IPS-20b (cell line): ENCODE data around the gene PSMB3.

Experiments
- H3K27ac ChIP-seq: one replicate; pipeline ENCODE4 v1.5.1; 2013; ENCODE audit warnings: low read length
- H3K27me3 ChIP-seq: 2 replicates; pipeline ENCODE4 v1.6.1; 2013; ENCODE audit warnings: mild to moderate bottlenecking, low read length, inconsistent platforms; ENCODE audit not compliant: insufficient read depth
- H3K36me3 ChIP-seq: 2 replicates; pipeline ENCODE4 v1.6.1; 2013; ENCODE audit warnings: low read depth, mild to moderate bottlenecking, inconsistent platforms, low read length, moderate library complexity; ENCODE audit not compliant: insufficient read depth
- H3K4me1 ChIP-seq: 2 replicates; pipeline ENCODE4 v1.6.1; 2013; ENCODE audit warnings: mild to moderate bottlenecking, control low read depth, inconsistent platforms, low read length, moderate library complexity; ENCODE audit not compliant: insufficient read depth
- H3K4me3 ChIP-seq: 2 replicates; pipeline ENCODE4 v1.5.1; 2013; ENCODE audit warnings: mild to moderate bottlenecking, low read length, inconsistent platforms
- H3K9ac ChIP-seq: 2 replicates; pipeline ENCODE4 v1.6.1; 2013; ENCODE audit warnings: low read depth, mild to moderate bottlenecking, inconsistent platforms, low read length, moderate library complexity
- H3K9me3 ChIP-seq: 2 replicates; pipeline ENCODE4 v1.6.1; 2013; ENCODE audit warnings: mild to moderate bottlenecking, low read depth, low read length, inconsistent platforms; ENCODE audit not compliant: insufficient read depth

The PSMB3 gene

DNA sequence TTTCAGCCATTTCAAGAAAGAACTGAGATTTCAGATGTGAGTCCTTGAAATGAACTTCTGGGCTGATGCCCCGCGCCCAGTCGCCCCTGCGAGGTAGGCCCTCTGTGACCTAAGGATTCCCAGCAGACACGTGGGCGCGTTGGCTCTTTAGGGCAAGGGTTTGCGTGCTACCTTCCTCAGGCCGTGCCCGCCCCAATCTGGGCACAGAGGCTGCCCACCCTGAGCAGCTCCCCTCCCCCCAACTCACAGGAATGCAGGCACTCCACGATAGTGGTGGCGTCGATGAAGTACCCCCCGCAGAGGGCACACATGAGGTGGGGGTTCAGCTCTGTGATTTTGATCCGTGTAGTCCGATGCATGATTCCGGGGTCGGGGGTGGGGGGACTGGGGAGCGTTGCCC lies 12.5 kb upstream of the PSMB3 start:
- Histone ChIP-seq H3K4me3 (no peak overlapping the region), H3K4me1 (peaks cover 10% of the 10 kb centered on the region)

DNA sequence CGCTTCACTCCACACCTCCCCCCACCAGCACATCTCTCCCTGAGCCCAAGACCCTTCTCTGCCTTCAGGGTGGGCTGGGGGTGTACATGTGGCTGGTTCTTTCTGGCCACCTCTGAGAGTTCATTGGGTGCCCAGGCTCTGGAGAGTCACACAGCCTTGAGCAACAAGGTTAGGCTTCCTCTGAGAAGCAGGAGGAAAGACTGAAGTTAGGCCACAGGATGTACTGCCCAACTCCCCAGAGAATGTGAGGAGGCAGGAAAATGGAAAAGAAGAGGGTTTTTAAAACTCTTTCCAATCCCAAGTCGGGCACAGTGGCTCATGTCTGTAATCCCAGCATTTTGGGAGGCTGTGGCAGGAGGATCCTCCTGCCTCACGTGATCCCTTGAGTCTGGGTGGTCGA lies 11.7 kb upstream of the PSMB3 start:
- H3K27ac ChIP-seq, result no peak overlapping the region
- H3K4me1 ChIP-seq, result peaks cover 12% of the 10 kb centered on the region
- no peak overlapping the region for H3K4me3 ChIP-seq
- no peak overlapping the region for H3K9ac ChIP-seq
- H3K27me3 ChIP-seq, result no peaks in the 10 kb centered on the region
- H3K36me3 ChIP-seq, result peaks cover 48% of the 10 kb centered on the region
- H3K9me3 ChIP-seq, result no peaks in the 10 kb centered on the region

More for the DNA sequence above, 12.5 kb upstream of the PSMB3 start:
- no peak overlapping the region for H3K9ac ChIP-seq
- H3K9me3 ChIP-seq, result no peaks in the 10 kb centered on the region
- no peaks in the 10 kb centered on the region for H3K27me3 ChIP-seq
- H3K36me3 ChIP-seq, result peaks cover 54% of the 10 kb centered on the region
- H3K27ac ChIP-seq, result no peak overlapping the region

DNA sequence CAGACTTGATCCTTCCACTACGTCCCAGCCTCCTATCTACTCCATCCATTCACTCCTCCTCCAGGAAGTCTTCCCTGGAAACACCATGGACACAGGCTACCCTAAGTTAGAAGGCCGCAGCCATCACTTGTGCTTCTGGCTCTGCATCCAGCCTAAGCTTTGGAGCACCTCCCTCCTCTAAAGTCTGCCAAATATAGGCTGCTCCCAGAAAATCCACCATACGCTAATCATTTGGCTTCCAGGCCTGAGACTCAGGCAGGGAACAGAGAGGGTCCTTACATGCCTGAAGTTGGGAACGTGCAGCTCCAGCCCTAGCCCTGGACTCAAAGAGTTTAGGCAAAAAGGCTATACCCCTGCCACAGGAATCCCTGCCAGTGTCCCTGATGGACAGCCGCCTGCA lies 11.1 kb upstream of the PSMB3 start:
- no peak overlapping the region for H3K9ac ChIP-seq
- H3K4me3 ChIP-seq, result no peak overlapping the region
- peaks cover 18% of the 10 kb centered on the region for H3K4me1 ChIP-seq
- H3K27ac ChIP-seq, result no peak overlapping the region
- H3K9me3 ChIP-seq, result no peaks in the 10 kb centered on the region
- no peaks in the 10 kb centered on the region for H3K27me3 ChIP-seq
- peaks cover 42% of the 10 kb centered on the region for H3K36me3 ChIP-seq

DNA sequence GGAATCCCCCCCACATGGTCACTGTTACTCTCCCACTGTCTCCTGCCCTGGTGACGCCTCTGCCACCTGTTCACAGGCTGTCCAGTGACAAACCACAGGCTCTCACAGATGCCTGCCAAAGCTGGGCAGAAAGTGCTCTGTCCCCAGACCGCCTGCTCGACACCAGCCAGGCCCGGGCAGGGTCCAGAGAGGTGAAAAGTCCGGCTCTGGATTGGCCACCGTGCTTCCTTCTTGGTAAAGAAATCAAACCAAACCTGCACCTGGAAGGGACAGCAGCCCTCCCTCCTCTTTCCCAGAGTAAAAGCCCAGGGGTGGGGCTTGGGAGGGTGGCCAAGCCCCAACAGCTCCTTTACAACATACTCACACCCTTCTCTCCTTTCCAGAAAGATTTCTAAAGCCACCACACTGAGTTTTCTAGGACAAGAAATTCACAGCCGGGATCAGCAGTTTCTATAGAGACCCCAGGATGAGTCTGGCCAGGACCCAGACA lies 10.6 kb upstream of the PSMB3 start:
- peaks cover 40% of the 10 kb centered on the region for H3K36me3 ChIP-seq
- peaks cover 23% of the 10 kb centered on the region for H3K4me1 ChIP-seq
- no peak overlapping the region for H3K9ac ChIP-seq
- H3K4me3 ChIP-seq, result no peak overlapping the region
- H3K27ac ChIP-seq, result peak overlapping the region; percentile 29
- H3K27me3 ChIP-seq, result no peaks in the 10 kb centered on the region
- H3K9me3 ChIP-seq, result no peaks in the 10 kb centered on the region

- H3K4me3 ChIP-seq, result no peak overlapping the region
- H3K9ac ChIP-seq, result no peak overlapping the region
- no peaks in the 10 kb centered on the region for H3K27me3 ChIP-seq
- H3K27ac ChIP-seq, result peak overlapping the region; percentile 29
- H3K9me3 ChIP-seq, result no peaks in the 10 kb centered on the region
- H3K36me3 ChIP-seq, result peaks cover 33% of the 10 kb centered on the region
- H3K4me1 ChIP-seq, result peaks cover 23% of the 10 kb centered on the region
These were observed 9.9 kb upstream of the PSMB3 start for GRCh38 chr17:38742411-38743308.

- Histone ChIP-seq H3K4me3 (peak overlapping the region; percentile 44; the same call in 1 of the 2 replicates), H3K4me1 (peaks cover 23% of the 10 kb centered on the region), H3K27ac (no peak overlapping the region), H3K9me3 (no peaks in the 10 kb centered on the region), H3K9ac (peak overlapping the region; percentile 42; the same call in 1 of the 2 replicates), H3K27me3 (no peaks in the 10 kb centered on the region), H3K36me3 (peaks cover 23% of the 10 kb centered on the region)
These were observed 8.9 kb upstream of the PSMB3 start for GRCh38 chr17:38743556-38744171.

DNA sequence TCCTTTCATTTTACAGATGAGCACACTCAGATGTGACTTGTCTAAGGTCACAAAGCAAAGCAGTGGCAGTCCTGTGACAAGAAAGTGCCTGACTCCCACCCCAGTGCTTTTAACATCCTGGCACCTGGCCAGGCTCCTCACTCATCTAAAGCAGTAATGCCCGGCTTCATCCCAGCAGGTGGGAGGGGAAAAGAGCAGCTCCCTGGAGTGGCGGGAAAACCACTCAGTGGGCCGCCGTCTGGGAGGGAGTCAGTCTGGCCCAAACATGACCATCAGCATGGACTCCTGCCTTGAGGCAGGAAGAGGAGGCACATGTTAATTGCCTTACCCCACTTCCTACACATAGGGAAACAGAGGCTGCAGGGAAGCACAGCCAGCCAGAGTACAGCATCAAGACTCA lies 7.0 kb upstream of the PSMB3 start:
- H3K9me3 ChIP-seq, result no peaks in the 10 kb centered on the region
- H3K27ac ChIP-seq, result no peak overlapping the region
- peaks cover 8% of the 10 kb centered on the region; the same call in 1 of the 2 replicates for H3K36me3 ChIP-seq
- H3K9ac ChIP-seq, result peak overlapping the region; percentile 95; the same call in 1 of the 2 replicates
- peak overlapping the region; percentile 85; the same call in 1 of the 2 replicates for H3K4me3 ChIP-seq
- H3K4me1 ChIP-seq, result peaks cover 25% of the 10 kb centered on the region
- H3K27me3 ChIP-seq, result peaks cover 7% of the 10 kb centered on the region; the same call in 1 of the 2 replicates

GRCh38 chr17:38746004-38746848 lies 6.3 kb upstream of the PSMB3 start:
- H3K27me3 ChIP-seq, result peaks cover 14% of the 10 kb centered on the region; the same call in 1 of the 2 replicates
- peak overlapping the region; percentile 95; the same call in 1 of the 2 replicates for H3K9ac ChIP-seq
- peaks cover 25% of the 10 kb centered on the region for H3K4me1 ChIP-seq
- H3K36me3 ChIP-seq, result peaks cover 8% of the 10 kb centered on the region; the same call in 1 of the 2 replicates
- peak overlapping the region; percentile 92 for H3K27ac ChIP-seq
- H3K4me3 ChIP-seq, result peak overlapping the region; percentile 85
- no peaks in the 10 kb centered on the region for H3K9me3 ChIP-seq

GRCh38 chr17:38746849-38747462 lies 5.6 kb upstream of the PSMB3 start:
- Histone ChIP-seq H3K9me3 (no peaks in the 10 kb centered on the region), H3K27me3 (peaks cover 17% of the 10 kb centered on the region; the same call in 1 of the 2 replicates), H3K27ac (peak overlapping the region; percentile 92), H3K36me3 (peaks cover 8% of the 10 kb centered on the region; the same call in 1 of the 2 replicates), H3K4me1 (peaks cover 25% of the 10 kb centered on the region), H3K4me3 (peak overlapping the region; percentile 85), H3K9ac (peak overlapping the region; percentile 95; the same call in 1 of the 2 replicates)

DNA sequence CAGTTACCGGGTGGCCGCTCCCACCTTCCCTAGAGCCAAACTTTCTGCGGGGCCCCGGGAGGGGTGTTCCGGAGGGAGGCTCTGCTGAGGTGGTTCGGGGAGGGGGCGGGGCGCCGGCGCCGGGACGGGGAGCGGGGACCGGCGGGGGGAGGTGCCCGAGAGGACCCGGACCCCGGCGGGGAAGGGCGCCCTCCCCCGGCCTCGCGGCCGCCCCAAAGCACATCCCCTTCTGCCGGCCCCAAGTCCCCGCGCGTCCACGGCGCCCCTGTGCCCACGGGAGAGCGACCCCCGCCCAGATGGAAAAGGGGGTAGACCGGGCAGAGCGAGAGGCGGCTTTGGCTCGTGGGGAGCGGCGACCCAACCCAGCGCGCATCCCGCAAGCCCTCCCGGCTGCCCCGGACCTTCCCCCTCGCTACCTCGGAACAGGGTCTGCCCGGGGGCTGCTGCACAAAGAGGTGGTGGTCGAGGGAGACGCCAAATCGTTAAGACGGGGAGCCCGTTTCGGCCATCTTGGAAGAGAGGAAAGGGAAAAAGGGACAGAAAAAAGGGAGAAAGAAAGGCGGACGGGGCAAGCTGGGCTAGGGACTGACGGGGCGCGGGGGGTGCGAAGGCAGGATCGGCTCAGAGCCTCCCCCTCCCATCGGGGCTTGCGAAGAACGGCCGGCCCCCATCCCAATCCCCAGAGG lies 4.9 kb upstream of the PSMB3 start:
- H3K9ac ChIP-seq, result peak overlapping the region; percentile 95
- H3K36me3 ChIP-seq, result peaks cover 4% of the 10 kb centered on the region; the same call in 1 of the 2 replicates
- peak overlapping the region; percentile 92 for H3K27ac ChIP-seq
- H3K4me3 ChIP-seq, result peak overlapping the region; percentile 85
- peaks cover 23% of the 10 kb centered on the region for H3K4me1 ChIP-seq
- no peaks in the 10 kb centered on the region for H3K9me3 ChIP-seq
- H3K27me3 ChIP-seq, result peaks cover 17% of the 10 kb centered on the region; the same call in 1 of the 2 replicates
